Large intestine (tissue), 12 donors: Measurements from ENCODE around the gene OR1J4. TPM values are rescaled to one million over a fixed set of nuclear protein-coding genes. Genes with fewer than 3 reads are reported as not detected.
A peak's percentile ranks its signal among the peaks of the same experiment; 100 is the strongest.

Experiments
- DNase-seq, 2 donors: peaks; one replicate each; pipeline versions ENCODE4 v3.0.0 to v3.0.0-alpha.2; 2013
- H3K27ac ChIP-seq: one replicate; pipeline ENCODE4 v1.5.1; 2013; ENCODE audit warnings: low read length
- H3K27me3 ChIP-seq: 2 replicates; pipeline ENCODE4 v1.6.1; 2013; ENCODE audit warnings: low read length; ENCODE audit not compliant: control insufficient read depth, insufficient read depth
- H3K36me3 ChIP-seq: 2 replicates; pipeline ENCODE4 v1.6.1; 2013; ENCODE audit warnings: low read length; ENCODE audit not compliant: control insufficient read depth, insufficient read depth
- H3K4me1 ChIP-seq: one replicate; pipeline ENCODE4 v1.6.1; 2013; ENCODE audit warnings: low read length; ENCODE audit not compliant: control insufficient read depth, insufficient read depth
- H3K4me3 ChIP-seq: one replicate; pipeline ENCODE4 v1.5.1; 2013; ENCODE audit warnings: low read length
- H3K9me3 ChIP-seq: one replicate; pipeline ENCODE4 v1.6.1; 2013; ENCODE audit warnings: mild to moderate bottlenecking, low read depth, low read length, moderate library complexity; ENCODE audit not compliant: control insufficient read depth
- WGBS: methylation state at CpG from one replicate; pipeline ENCODE4 v1.1.5; 2013; ENCODE audit warnings: low lambda C conversion rate; ENCODE audit not compliant: insufficient coverage; 5-methylcytosine and 5-hydroxymethylcytosine counted together
- long read RNA-seq, 11 donors: transcript quantifications; one replicate each; lab custom pipeline, GENCODE V29; 2026
- polyA plus RNA-seq: library from polyadenylated mRNA; unstranded; fragments of 120-200 nt; gene quantifications from one replicate; pipeline ENCODE4 v1.2.1, GENCODE V29; 2013

OR1J4 gene
- not detected for polyA plus RNA-seq
- long read RNA-seq, donor 1: 0 reads
- long read RNA-seq, donor 2: 0 reads
- long read RNA-seq, donor 3: 0 reads
- long read RNA-seq, donor 4: 0 reads
- long read RNA-seq, donor 5: 0 reads
- long read RNA-seq, donor 6: 0 reads
- long read RNA-seq, donor 7: 0 reads
- long read RNA-seq, donor 8: 0 reads
- long read RNA-seq, donor 9: 0 reads
- long read RNA-seq, donor 10: 0 reads
- long read RNA-seq, donor 11: 0 reads

- Histone ChIP-seq H3K27me3 (no peaks in the 10 kb centered on the region), H3K4me3 (no peak within 1 kb of the TSS), H3K9me3 (no peaks in the 10 kb centered on the region), H3K4me1 (no peaks in the 10 kb centered on the region), H3K36me3 (no peaks in the 10 kb centered on the region), H3K27ac (no peak within 1 kb of the TSS)
- DNase-seq: no peak
- 86% methylated on average over 3 of the region's 4 CpGs for WGBS
Observed at GRCh38 chr9:122518841-122519240, at the start of gene OR1J4. Gene OR1J4, plus strand, starts transcription at chr9:122519141. Its CDS starts 0 bp downstream, at chr9:122519141.

DNA sequence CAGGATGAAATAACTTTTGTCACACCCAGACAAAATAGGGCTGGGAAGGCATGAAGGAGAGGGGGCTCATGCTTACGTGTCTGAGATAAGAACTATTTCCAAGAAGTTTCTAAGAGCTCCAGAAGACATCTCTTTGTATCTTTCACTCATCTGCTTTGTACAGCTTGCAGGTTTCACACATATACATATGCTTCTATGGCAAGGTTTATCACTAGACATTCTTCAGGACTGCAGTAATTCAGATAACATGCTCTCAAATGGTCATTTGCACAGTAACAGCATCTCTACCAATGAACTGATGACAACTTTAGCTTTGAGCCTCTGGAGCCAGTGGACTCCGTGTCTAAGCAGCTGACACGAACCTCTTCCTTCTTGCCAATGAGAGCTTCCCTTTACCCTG, 44.4 kb upstream of the OR1J4 start:
- Histone ChIP-seq H3K27ac (no peak overlapping the region), H3K9me3 (no peaks in the 10 kb centered on the region), H3K36me3 (no peaks in the 10 kb centered on the region), H3K4me3 (no peak overlapping the region), H3K27me3 (peaks cover 3% of the 10 kb centered on the region), H3K4me1 (no peaks in the 10 kb centered on the region)
- DNase-seq: no peak
- no CpG with 5 or more reads among the region's 3 CpGs for WGBS

DNA sequence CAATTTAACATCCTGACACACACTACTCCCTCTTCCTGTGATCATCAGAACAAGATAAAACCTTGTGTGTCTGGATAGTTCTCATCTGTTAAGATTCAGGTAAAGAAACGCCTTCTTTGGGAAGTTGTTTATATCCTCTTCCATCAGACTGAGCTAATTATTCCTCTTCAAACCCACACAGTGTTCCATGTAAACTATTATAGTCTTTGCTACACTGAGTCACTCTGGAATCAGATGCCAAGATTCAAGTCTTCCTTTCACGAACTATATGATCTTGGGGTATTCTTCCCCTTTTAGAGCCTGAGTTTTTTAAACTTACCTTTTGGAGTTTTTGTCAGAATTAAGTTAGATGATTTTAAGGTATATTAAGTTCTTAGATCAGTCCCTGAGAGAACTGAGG, 43.2 kb upstream of the OR1J4 start:
- no peak overlapping the region for H3K4me3 ChIP-seq
- 80% methylated on average over 1 of the region's 2 CpGs for WGBS
- no peak overlapping the region for H3K27ac ChIP-seq
- no peaks in the 10 kb centered on the region for H3K36me3 ChIP-seq
- H3K27me3 ChIP-seq: peaks cover 3% of the 10 kb centered on the region
- H3K4me1 ChIP-seq: no peaks in the 10 kb centered on the region
- H3K9me3 ChIP-seq: no peaks in the 10 kb centered on the region
- DNase-seq: no peak

GRCh38 chr9:122477346-122477745, 41.6 kb upstream of the OR1J4 start:
- Histone ChIP-seq H3K4me3 (no peak overlapping the region), H3K36me3 (no peaks in the 10 kb centered on the region), H3K4me1 (no peaks in the 10 kb centered on the region), H3K27me3 (peaks cover 3% of the 10 kb centered on the region), H3K9me3 (no peaks in the 10 kb centered on the region), H3K27ac (no peak overlapping the region)
- DNase-seq: no peak
- WGBS: 100% methylated on average over 1 of the region's 3 CpGs

- H3K9me3 ChIP-seq: no peaks in the 10 kb centered on the region
- H3K36me3 ChIP-seq: no peaks in the 10 kb centered on the region
- H3K4me3 ChIP-seq: no peak within 1 kb of the TSS
- WGBS: 75% methylated on average over 5 of the region's 6 CpGs
- DNase-seq: no peak
- no peak within 1 kb of the TSS for H3K27ac ChIP-seq
- no peaks in the 10 kb centered on the region for H3K4me1 ChIP-seq
- peaks cover 3% of the 10 kb centered on the region for H3K27me3 ChIP-seq
Observed at GRCh38 chr9:122477826-122478225, 41.1 kb upstream of the OR1J4 start, which contains the start of gene OR1J1. Gene OR1J1, minus strand, starts transcription at chr9:122477926. Its CDS starts 0 bp downstream, at chr9:122477926.

GRCh38 chr9:122479062-122479461, 39.9 kb upstream of the OR1J4 start:
- peaks cover 3% of the 10 kb centered on the region for H3K27me3 ChIP-seq
- DNase-seq: no peak
- H3K36me3 ChIP-seq: no peaks in the 10 kb centered on the region
- no peak overlapping the region for H3K4me3 ChIP-seq
- no peak overlapping the region for H3K27ac ChIP-seq
- no peaks in the 10 kb centered on the region for H3K9me3 ChIP-seq
- no peaks in the 10 kb centered on the region for H3K4me1 ChIP-seq
- WGBS: 100% methylated on average over 1 of the region's 5 CpGs

DNA sequence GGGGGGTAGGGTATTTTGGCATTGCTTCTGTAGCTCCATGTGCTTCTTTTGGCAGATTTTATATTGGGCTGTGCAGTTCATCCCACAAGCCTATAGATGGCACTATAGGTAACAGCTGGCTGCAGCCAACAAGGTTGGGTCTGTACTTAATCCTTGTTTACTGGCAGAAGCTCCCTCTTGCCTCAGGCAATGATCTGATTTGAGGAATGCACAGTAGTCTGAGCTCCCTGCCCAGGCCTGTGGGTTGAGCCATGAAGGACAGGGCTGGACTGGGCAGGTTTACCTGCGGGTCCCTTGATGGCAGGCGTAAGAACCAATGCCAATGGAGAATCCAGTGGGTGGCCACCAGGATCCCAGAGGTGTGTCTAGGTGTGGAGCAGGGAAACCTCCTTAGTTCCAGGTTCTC, 20.1 kb upstream of the OR1J4 start:
- Histone ChIP-seq H3K4me3 (no peak overlapping the region), H3K4me1 (no peaks in the 10 kb centered on the region), H3K27ac (no peak overlapping the region), H3K27me3 (peaks cover 4% of the 10 kb centered on the region), H3K36me3 (no peaks in the 10 kb centered on the region), H3K9me3 (no peaks in the 10 kb centered on the region)
- WGBS: no CpG with 5 or more reads among the region's 2 CpGs
- peak in 1 of 2 donors; percentile 12 for DNase-seq

DNA sequence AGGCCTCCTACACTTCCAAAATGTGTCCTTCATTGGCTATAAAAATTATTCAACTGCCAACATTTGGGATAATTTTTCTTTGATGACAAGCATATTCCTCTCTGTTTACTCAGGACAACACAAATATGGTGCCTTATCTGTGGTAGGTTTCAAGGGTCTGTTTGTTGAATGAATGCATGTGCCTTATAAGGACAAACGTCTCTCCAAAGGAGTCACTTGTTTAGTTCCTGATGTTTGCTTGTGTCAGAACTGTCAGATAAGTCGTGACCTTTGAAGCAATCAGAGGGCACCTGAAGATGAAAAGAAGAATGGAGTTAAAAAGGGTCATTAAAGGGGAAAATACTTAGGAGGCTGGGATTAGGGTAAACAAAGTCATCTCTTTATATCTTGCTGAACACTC, 12.0 kb upstream of the OR1J4 start:
- no CpG with 5 or more reads among the region's 2 CpGs for WGBS
- Histone ChIP-seq H3K9me3 (no peaks in the 10 kb centered on the region), H3K4me3 (no peak overlapping the region), H3K27me3 (peaks cover 2% of the 10 kb centered on the region), H3K4me1 (no peaks in the 10 kb centered on the region), H3K36me3 (no peaks in the 10 kb centered on the region), H3K27ac (no peak overlapping the region)
- no peak for DNase-seq

DNA sequence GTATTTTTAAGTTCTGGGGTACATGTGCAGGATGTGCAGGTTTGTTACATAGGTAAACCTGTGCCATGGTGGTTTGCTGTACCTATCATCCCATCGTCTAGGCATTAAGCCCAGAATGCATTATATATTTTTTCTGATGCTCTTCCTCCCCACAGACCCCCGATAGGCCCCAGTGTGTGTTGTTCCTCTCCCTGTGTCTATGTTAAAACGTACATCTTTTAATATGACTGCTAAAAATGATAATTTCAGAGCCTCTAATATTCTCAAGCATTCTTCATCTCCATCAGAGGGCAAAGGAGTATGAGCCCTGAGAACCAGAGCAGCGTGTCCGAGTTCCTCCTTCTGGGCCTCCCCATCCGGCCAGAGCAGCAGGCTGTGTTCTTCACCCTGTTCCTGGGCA, 8.4 kb upstream of the OR1J4 start, which contains the start of gene OR1J2:
Gene OR1J2 (plus strand): TSS at position 301 of the 400 bp plus-strand sequence. CDS start 0 bp downstream, at position 301.
- H3K27me3 ChIP-seq: peaks cover 2% of the 10 kb centered on the region
- no peaks in the 10 kb centered on the region for H3K4me1 ChIP-seq
- H3K27ac ChIP-seq: no peak within 1 kb of the TSS
- no peaks in the 10 kb centered on the region for H3K36me3 ChIP-seq
- H3K4me3 ChIP-seq: no peak within 1 kb of the TSS
- 80% methylated on average over 1 of the region's 6 CpGs for WGBS
- DNase-seq: no peak
- H3K9me3 ChIP-seq: no peaks in the 10 kb centered on the region

DNA sequence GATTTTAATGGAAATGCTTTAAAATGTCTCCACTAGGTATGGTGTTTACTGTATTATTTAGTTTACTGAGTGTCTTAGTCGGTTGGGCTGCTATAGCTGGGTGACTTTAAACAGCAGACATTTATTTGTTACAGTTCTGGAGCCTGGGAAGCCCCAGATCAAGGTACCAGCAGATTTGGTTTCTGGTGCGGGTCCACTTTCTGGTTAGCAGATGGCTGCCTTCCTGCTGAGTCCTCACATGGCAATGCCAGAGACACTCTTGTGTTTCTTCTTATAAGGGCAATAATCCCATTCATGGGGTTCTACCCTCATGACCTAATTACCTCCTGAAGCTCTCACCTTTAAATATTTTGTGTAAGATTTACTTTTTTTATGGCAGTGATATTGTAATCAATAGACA, 715 bp upstream of the OR1J4 start:
- WGBS: no CpG with 5 or more reads among the region's 2 CpGs
- no peaks in the 10 kb centered on the region for H3K36me3 ChIP-seq

DNA sequence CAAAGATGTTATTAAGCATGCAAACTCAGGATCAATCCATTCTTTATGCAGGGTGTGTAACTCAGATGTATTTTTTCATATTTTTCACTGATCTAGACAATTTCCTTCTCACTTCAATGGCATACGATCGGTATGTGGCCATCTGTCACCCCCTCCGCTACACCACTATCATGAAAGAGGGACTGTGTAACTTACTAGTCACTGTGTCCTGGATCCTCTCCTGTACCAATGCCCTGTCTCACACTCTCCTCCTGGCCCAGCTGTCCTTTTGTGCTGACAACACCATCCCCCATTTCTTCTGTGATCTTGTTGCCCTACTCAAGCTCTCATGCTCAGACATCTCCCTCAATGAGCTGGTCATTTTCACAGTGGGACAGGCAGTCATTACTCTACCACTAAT, 435 bp downstream of the OR1J4 start:
- Histone ChIP-seq H3K27me3 (no peaks in the 10 kb centered on the region), H3K27ac (no peak overlapping the region), H3K36me3 (no peaks in the 10 kb centered on the region), H3K4me1 (no peaks in the 10 kb centered on the region), H3K4me3 (no peak overlapping the region), H3K9me3 (no peaks in the 10 kb centered on the region)
- DNase-seq: no peak
- WGBS: no CpG with 5 or more reads among the region's 3 CpGs

More for the DNA sequence above, 715 bp upstream of the OR1J4 start:
- Histone ChIP-seq H3K4me1 (no peaks in the 10 kb centered on the region), H3K27me3 (no peaks in the 10 kb centered on the region), H3K27ac (no peak overlapping the region), H3K9me3 (no peaks in the 10 kb centered on the region), H3K4me3 (no peak overlapping the region)
- DNase-seq: no peak
